H9 (cell line): ENCODE measurements around the gene HNF1B. TPM values are rescaled to one million over a fixed set of nuclear protein-coding genes. Genes with fewer than 3 reads are reported as not detected.

Experiments
- DNase-seq: peaks from one replicate; pipeline ENCODE4 v3.0.0-alpha.2; 2017
- H2AFZ ChIP-seq: one replicate; pipeline ENCODE4 v1.6.1; 2013; ENCODE audit warnings: mild to moderate bottlenecking, low read length, control low read depth, moderate library complexity
- H2AK5ac ChIP-seq: 2 replicates; pipeline ENCODE4 v1.6.1; 2013; ENCODE audit warnings: low read length, control low read depth, mixed read lengths; ENCODE audit not compliant: insufficient read length
- H2BK120ac ChIP-seq: one replicate; pipeline ENCODE4 v1.6.1; 2013; ENCODE audit warnings: low read depth, mild to moderate bottlenecking, low read length, control low read depth, inconsistent platforms; ENCODE audit not compliant: poor library complexity, severe bottlenecking
- H2BK12ac ChIP-seq: 2 replicates; pipeline ENCODE4 v1.6.1; 2013; ENCODE audit warnings: low read length, control low read depth, mixed read lengths, low read depth; ENCODE audit not compliant: insufficient read length
- H2BK15ac ChIP-seq: 2 replicates; pipeline ENCODE4 v1.6.1; 2013; ENCODE audit warnings: low read depth, low read length, control low read depth
- H2BK20ac ChIP-seq: one replicate; pipeline ENCODE4 v1.6.1; 2013; ENCODE audit warnings: low read depth, mild to moderate bottlenecking, low read length, control low read depth, inconsistent platforms; ENCODE audit not compliant: poor library complexity, severe bottlenecking
- H2BK5ac ChIP-seq: 2 replicates; pipeline ENCODE4 v1.6.1; 2013; ENCODE audit warnings: low read length, control low read depth, mixed read lengths; ENCODE audit not compliant: insufficient read length
- H3K14ac ChIP-seq: 2 replicates; pipeline ENCODE4 v1.6.1; 2013; ENCODE audit warnings: low read length, control low read depth; ENCODE audit not compliant: insufficient read depth
- H3K18ac ChIP-seq: 2 replicates; pipeline ENCODE4 v1.6.1; 2013; ENCODE audit warnings: low read depth, mild to moderate bottlenecking, mixed read lengths, low read length, control low read depth; ENCODE audit not compliant: insufficient read length
- H3K23ac ChIP-seq: 2 replicates; pipeline ENCODE4 v1.6.1; 2013; ENCODE audit warnings: low read length, control low read depth, mixed read lengths, low read depth; ENCODE audit not compliant: insufficient read length
- H3K23me2 ChIP-seq: 2 replicates; pipeline ENCODE4 v1.6.1; 2013; ENCODE audit warnings: low read depth, mild to moderate bottlenecking, mixed read lengths, low read length, control low read depth; ENCODE audit not compliant: insufficient read length, poor library complexity, severe bottlenecking
- H3K27ac ChIP-seq: 2 replicates; pipeline ENCODE4 v1.5.1; 2013; ENCODE audit warnings: low read length, control low read depth, mixed read lengths, low read depth; ENCODE audit not compliant: insufficient read length
- H3K27me3 ChIP-seq: 2 replicates; pipeline ENCODE4 v1.6.1; 2013; ENCODE audit warnings: low read length, control low read depth, inconsistent platforms; ENCODE audit not compliant: insufficient read depth
- H3K4ac ChIP-seq: 2 replicates; pipeline ENCODE4 v1.6.1; 2013; ENCODE audit warnings: low read depth, mild to moderate bottlenecking, control low read depth, inconsistent platforms, low read length, moderate library complexity
- H3K4me1 ChIP-seq: 2 replicates; pipeline ENCODE4 v1.6.1; 2013; ENCODE audit warnings: low read length, control low read depth, inconsistent platforms; ENCODE audit not compliant: insufficient read depth
- H3K4me2 ChIP-seq: 2 replicates; pipeline ENCODE4 v1.6.1; 2013; ENCODE audit warnings: low read length, control low read depth, mixed read lengths; ENCODE audit not compliant: insufficient read length, insufficient read depth
- H3K56ac ChIP-seq: 2 replicates; pipeline ENCODE4 v1.6.1; 2013; ENCODE audit warnings: low read depth, mild to moderate bottlenecking, mixed read lengths, low read length, control low read depth; ENCODE audit not compliant: insufficient read length
- H3K79me1 ChIP-seq: 2 replicates; pipeline ENCODE4 v1.6.1; 2013; ENCODE audit warnings: low read depth, mild to moderate bottlenecking, moderate library complexity, low read length, control low read depth, inconsistent platforms; ENCODE audit not compliant: insufficient read depth, poor library complexity, severe bottlenecking
- H3K79me2 ChIP-seq: 2 replicates; pipeline ENCODE4 v1.6.1; 2013; ENCODE audit warnings: low read length, control low read depth, inconsistent platforms; ENCODE audit not compliant: insufficient read depth
- H3K9ac ChIP-seq: 2 replicates; pipeline ENCODE4 v1.6.1; 2013; ENCODE audit warnings: low read length, control low read depth, mixed read lengths; ENCODE audit not compliant: insufficient read length; ENCODE audit errors: extremely low read depth
- H3K9me3 ChIP-seq: one replicate; pipeline ENCODE4 v1.6.1; 2013; ENCODE audit warnings: low read depth, low read length, inconsistent platforms; ENCODE audit not compliant: control insufficient read depth
- H3T11ph ChIP-seq: one replicate; pipeline ENCODE4 v1.6.1; 2013; ENCODE audit warnings: mild to moderate bottlenecking, low read length, control low read depth, inconsistent platforms
- H4K20me1 ChIP-seq: one replicate; pipeline ENCODE4 v1.6.1; 2013; ENCODE audit not compliant: control insufficient read depth, insufficient read length, insufficient read depth
- H4K5ac ChIP-seq: 2 replicates; pipeline ENCODE4 v1.6.1; 2013; ENCODE audit warnings: low read depth, mild to moderate bottlenecking, mixed read lengths, low read length, control low read depth; ENCODE audit not compliant: insufficient read length
- H4K8ac ChIP-seq: replicated peaks from 2 replicates; pipeline ENCODE4 v1.6.1; 2013; ENCODE audit warnings: low read length, control low read depth, mixed read lengths, low read depth; ENCODE audit not compliant: insufficient read length
- H4K91ac ChIP-seq: 2 replicates; pipeline ENCODE4 v1.6.1; 2013; ENCODE audit warnings: low read depth, mild to moderate bottlenecking, moderate library complexity, mixed read lengths, low read length, control low read depth; ENCODE audit not compliant: insufficient read length
- H3K27ac Mint-ChIP-seq, 3 experiments: 2 replicates in 2 of 3; 3 replicates in 1 of 3; pipeline ENCODE4 v1.8.0; 2020 to 2021; ENCODE audit warnings: mixed read lengths in 3 of 3, mild to moderate bottlenecking in 1 of 3, moderate library complexity in 1 of 3
- H3K27me3 Mint-ChIP-seq: 2 replicates; pipeline ENCODE4 v1.8.0; 2021; ENCODE audit warnings: low read depth, mild to moderate bottlenecking, moderate library complexity, mixed read lengths
- H3K36me3 Mint-ChIP-seq, 3 experiments: 2 replicates in 2 of 3; 3 replicates in 1 of 3; pipeline ENCODE4 v1.8.0; 2020 to 2021; ENCODE audit warnings: low read depth in 3 of 3, mixed read lengths in 3 of 3; ENCODE audit not compliant: insufficient read depth in 1 of 3
- H3K4me1 Mint-ChIP-seq, 2 experiments: 2 replicates each; pipeline ENCODE4 v1.8.0; 2020; ENCODE audit warnings: mixed read lengths in 2 of 2
- H3K4me3 Mint-ChIP-seq, 2 experiments: 2 replicates in 1 of 2; 3 replicates in 1 of 2; pipeline ENCODE4 v1.8.0; 2020 to 2021; ENCODE audit warnings: mild to moderate bottlenecking in 2 of 2, mixed read lengths in 2 of 2, moderate library complexity in 1 of 2
- H3K9me3 Mint-ChIP-seq, 2 experiments: 2 replicates in 1 of 2; 3 replicates in 1 of 2; pipeline ENCODE4 v1.8.0; 2020; ENCODE audit warnings: mild to moderate bottlenecking in 2 of 2, mixed read lengths in 2 of 2, moderate library complexity in 1 of 2
- CTCF ChIP-seq: fragments of 200-600 bp; sonication (generic); conservative IDR thresholded peaks from 3 replicates; pipeline ENCODE4 v1.8.0; 2021; ENCODE audit warnings: antibody characterized with exemption, mild to moderate bottlenecking
- WGBS: extraction: QIAGEN DNeasy Blood & Tissue Kit; methylation state at CpG from one replicate; pipeline ENCODE4 v1.1.7; 2013; ENCODE audit warnings: missing lambda C conversion rate, low lambda C conversion rate, mixed read lengths; ENCODE audit not compliant: insufficient read length; ENCODE audit errors: extremely low coverage; 5-methylcytosine and 5-hydroxymethylcytosine counted together
- total RNA-seq: library from RNA; stranded (reverse); gene quantifications from 2 replicates; pipeline ENCODE4 v1.2.1, GENCODE V29; 2021

HNF1B gene
- total RNA-seq, 1 experiment from 2014 or later, result not detected

GRCh38 chr17:37676115-37676925 lies 68.5 kb downstream of the HNF1B start:
- no peak overlapping the region for H3K23ac ChIP-seq
- no peak overlapping the region for H2AK5ac ChIP-seq
- H4K20me1 ChIP-seq, result no peaks in the 10 kb centered on the region
- no peak overlapping the region for H3K4me2 ChIP-seq
- H2BK15ac ChIP-seq, result no peak overlapping the region
- H3T11ph ChIP-seq, result no peak overlapping the region
- no peak overlapping the region for H3K14ac ChIP-seq
- no peaks in the 10 kb centered on the region for H3K4me1 ChIP-seq
- no peak overlapping the region for H2BK20ac ChIP-seq
- Mint-ChIP-seq H3K27me3 (peaks cover 2% of the 10 kb centered on the region), H3K4me1 (peaks cover under 1 to 3% of the 10 kb centered on the region in 2 experiments), H3K4me3 (no peak overlapping the region), H3K9me3 (peaks cover 4 to 10% of the 10 kb centered on the region in 2 experiments; a peak in 2 of 5 replicates), H3K27ac (no peak overlapping the region), H3K36me3 (peaks cover 0 to 5% (median 0%) of the 10 kb centered on the region in 3 experiments; a peak in 2 of 7 replicates)
- no peaks in the 10 kb centered on the region for H3K27me3 ChIP-seq
- H2BK120ac ChIP-seq, result no peak overlapping the region
- H3K27ac ChIP-seq, result no peak overlapping the region
- H3K4ac ChIP-seq, result no peak overlapping the region
- no peak overlapping the region for H3K56ac ChIP-seq
- H4K91ac ChIP-seq, result no peak overlapping the region
- no peak overlapping the region for H3K9ac ChIP-seq
- no peaks in the 10 kb centered on the region for H3K9me3 ChIP-seq
- H2BK5ac ChIP-seq, result no peak overlapping the region
- DNase-seq, result no peak
- no peak overlapping the region for H4K5ac ChIP-seq
- no peak for TF ChIP-seq CTCF
- H3K18ac ChIP-seq, result no peak overlapping the region
- H4K8ac ChIP-seq, result no peak overlapping the region
- H2BK12ac ChIP-seq, result no peak overlapping the region
- H3K79me2 ChIP-seq, result no peaks in the 10 kb centered on the region
- no peak overlapping the region for H2AFZ ChIP-seq
- no peaks in the 10 kb centered on the region for H3K79me1 ChIP-seq
- no CpG with 5 or more reads among the region's 7 CpGs for WGBS
- H3K23me2 ChIP-seq, result peaks cover 2% of the 10 kb centered on the region
